Choroid plexus epithelial cell (primary cell): ENCODE results near the gene FOXC2.

ENCODE experiments used
- DNase-seq: peaks from one replicate; pipeline ENCODE4 v3.0.0-alpha.2; 2010; ENCODE audit warnings: low read depth
- H3K4me3 ChIP-seq: 2 replicates; pipeline ENCODE4 v1.5.1; 2011; ENCODE audit warnings: low read depth, mild to moderate bottlenecking, control low read depth, low read length, moderate library complexity
- CTCF ChIP-seq: conservative IDR thresholded peaks from 2 replicates; pipeline ENCODE4 v1.5.1; 2011; ENCODE audit warnings: low read depth, mild to moderate bottlenecking, control low read depth, inconsistent platforms, low read length, moderate library complexity

Gene FOXC2

GRCh38 chr16:86532526-86532815, 34.2 kb upstream of the FOXC2 start:
- no peak for TF ChIP-seq CTCF
- no peak for DNase-seq
- H3K4me3 ChIP-seq, result no peak overlapping the region

- DNase-seq, result no peak
- H3K4me3 ChIP-seq, result no peak overlapping the region
- no peak for TF ChIP-seq CTCF
Observed at GRCh38 chr16:86533076-86533475, 33.6 kb upstream of the FOXC2 start.

GRCh38 chr16:86533767-86534351, 32.8 kb upstream of the FOXC2 start:
- H3K4me3 ChIP-seq, result no peak overlapping the region
- TF ChIP-seq CTCF, result no peak
- DNase-seq, result no peak

- no peak overlapping the region for H3K4me3 ChIP-seq
- no peak for TF ChIP-seq CTCF
- no peak for DNase-seq
Observed at GRCh38 chr16:86534779-86535615, 31.6 kb upstream of the FOXC2 start.

GRCh38 chr16:86536621-86537020, 30.0 kb upstream of the FOXC2 start:
- DNase-seq, result no peak

GRCh38 chr16:86537486-86537885, 29.1 kb upstream of the FOXC2 start:
- no peak for DNase-seq
- no peak for TF ChIP-seq CTCF

More at GRCh38 chr16:86536621-86537020, 30.0 kb upstream of the FOXC2 start:
- TF ChIP-seq CTCF, result no peak
- H3K4me3 ChIP-seq, result no peak overlapping the region

More at GRCh38 chr16:86537486-86537885, 29.1 kb upstream of the FOXC2 start:
- H3K4me3 ChIP-seq, result no peak overlapping the region
